Measurements from ENCODE around the gene ALLC.

GRCh38 chr2:3718679-3719078 lies 60.7 kb downstream of the ALLC start:
- no peak for TF ChIP-seq POLR2AphosphoS5 (IDR thresholded peaks at IDR 0.05; ENCODE audit: borderline replicate concordance, low read depth, low read length)
- TF ChIP-seq EZH2 (IDR thresholded peaks at IDR 0.05) = no peak

All from SK-N-MC (cell line).